Activated naive CD8-positive, alpha-beta T cell treated with anti-CD3 and anti-CD28 coated beads, Interleukin-2, amount 10 ng/mL, durations not matched to agents 7 days and 5 days (primary cell): Measurements from ENCODE around the gene ST6GALNAC3. TPM values are rescaled to one million over a fixed set of nuclear protein-coding genes. Genes with fewer than 3 reads are reported as not detected.

Experiments
- ATAC-seq: fragments of 150-1000 bp; cut with Tn5 transposase; one replicate; pipeline ENCODE4 v1.10.0; 2021; ENCODE audit warnings: low read depth, moderate library complexity
- POLR2A ChIA-PET: fragments of 350-600 bp; sonication (Branson Sonifier 250); formaldehyde crosslinking; loops from one replicate; lab custom pipeline; 2021; ENCODE audit warnings: antibody characterized with exemption; lab: Charles Lee
- DNase-seq: peaks from one replicate; pipeline ENCODE4 v3.0.0; 2021
- H3K27ac Mint-ChIP-seq: one replicate; pipeline ENCODE4 v1.8.0; 2022; ENCODE audit warnings: mild to moderate bottlenecking, mixed read lengths
- H3K27me3 Mint-ChIP-seq: one replicate; pipeline ENCODE4 v1.8.0; 2022; ENCODE audit warnings: mild to moderate bottlenecking, moderate library complexity, mixed read lengths
- H3K36me3 Mint-ChIP-seq: one replicate; pipeline ENCODE4 v1.8.0; 2021; ENCODE audit warnings: mild to moderate bottlenecking, mixed read lengths
- H3K4me1 Mint-ChIP-seq: one replicate; pipeline ENCODE4 v1.8.0; 2021; ENCODE audit warnings: mixed read lengths
- H3K4me3 Mint-ChIP-seq: one replicate; pipeline ENCODE4 v1.8.0; 2022; ENCODE audit warnings: mild to moderate bottlenecking, moderate library complexity, mixed read lengths
- H3K9me3 Mint-ChIP-seq: one replicate; pipeline ENCODE4 v1.8.0; 2021; ENCODE audit warnings: mixed read lengths
- total RNA-seq, 2 experiments: library from RNA; stranded (reverse); gene quantifications; one replicate each; pipeline ENCODE4 v1.2.3, GENCODE V29; 2021

ST6GALNAC3 gene
- total RNA-seq, 2 experiments from 2014 or later: 0.48 to 0.55 TPM

DNA sequence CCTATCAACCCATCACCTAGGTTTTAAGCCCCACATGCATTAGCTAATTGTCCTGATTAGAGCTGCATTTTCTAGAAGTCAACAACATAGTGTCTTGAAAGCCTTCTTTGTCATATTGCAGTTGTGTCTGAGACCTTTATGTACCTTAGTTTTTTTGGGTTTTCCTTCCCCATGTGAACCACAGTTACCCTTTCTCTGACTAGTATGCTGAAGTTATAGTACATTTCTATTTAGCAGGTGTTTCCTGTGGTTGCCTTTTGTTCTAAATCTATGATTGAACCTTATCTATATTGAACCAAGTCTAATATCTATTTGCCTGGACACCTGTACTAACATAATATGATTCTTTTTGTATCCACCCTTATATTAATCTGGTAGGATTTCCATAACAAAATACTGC, 135.6 kb downstream of the ST6GALNAC3 start:
- no peaks in the 10 kb centered on the region for H3K27me3 Mint-ChIP-seq
- POLR2A ChIA-PET: no interaction called here

DNA sequence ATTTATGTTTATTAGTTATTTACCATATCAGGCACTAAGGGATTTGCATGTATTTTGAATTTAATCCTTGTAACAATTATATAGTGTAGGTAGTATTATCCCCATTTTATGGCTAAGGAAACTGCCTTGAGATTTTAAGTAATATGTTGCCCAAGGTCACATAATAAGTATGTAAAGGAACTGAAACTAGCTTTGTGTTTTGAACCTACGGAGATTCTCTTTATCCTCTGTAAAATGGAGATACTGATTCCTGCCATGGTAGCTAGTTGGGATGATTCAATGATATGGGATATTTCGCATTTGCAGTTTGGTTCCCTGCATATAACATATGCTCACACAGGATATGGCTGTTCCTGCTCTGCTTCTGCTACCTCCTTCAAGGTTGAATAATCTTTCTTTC, 144.3 kb downstream of the ST6GALNAC3 start:
- POLR2A ChIA-PET: no interaction called here
- Mint-ChIP-seq H3K27me3 (no peaks in the 10 kb centered on the region), H3K4me1 (peaks cover 8% of the 10 kb centered on the region)

More for the DNA sequence above, 135.6 kb downstream of the ST6GALNAC3 start:
- H3K4me1 Mint-ChIP-seq: no peaks in the 10 kb centered on the region
- no peaks in the 10 kb centered on the region for H3K9me3 Mint-ChIP-seq
- no peak overlapping the region for H3K4me3 Mint-ChIP-seq
- no peak for ATAC-seq
- DNase-seq: no peak
- H3K36me3 Mint-ChIP-seq: no peaks in the 10 kb centered on the region
- no peak overlapping the region for H3K27ac Mint-ChIP-seq

DNA sequence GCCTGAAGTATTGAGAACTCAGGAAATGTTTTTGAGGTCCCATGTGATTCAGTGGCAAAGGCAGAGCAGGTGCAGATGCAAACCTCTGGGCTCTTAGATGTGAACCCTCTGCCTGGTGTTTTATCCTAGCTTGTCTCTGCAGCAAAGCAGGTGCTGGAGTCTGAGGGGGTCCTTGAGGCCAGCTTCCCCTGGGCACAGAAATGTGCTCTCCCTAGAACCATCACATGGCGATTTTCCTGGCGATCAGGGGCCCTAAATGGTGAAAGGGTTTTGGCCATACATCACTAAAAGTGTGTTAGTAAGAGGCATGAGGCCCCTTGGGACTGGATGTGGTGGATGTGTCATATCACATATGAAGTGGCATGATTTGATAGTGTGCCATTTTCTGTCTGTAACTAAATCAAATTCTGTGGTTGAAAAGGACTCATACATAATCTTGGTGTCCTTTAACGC, 144.8 kb downstream of the ST6GALNAC3 start:
- no peak overlapping the region for H3K27ac Mint-ChIP-seq
- no peaks in the 10 kb centered on the region for H3K27me3 Mint-ChIP-seq

More for the DNA sequence above, 144.3 kb downstream of the ST6GALNAC3 start:
- DNase-seq: no peak
- no peaks in the 10 kb centered on the region for H3K36me3 Mint-ChIP-seq
- H3K4me3 Mint-ChIP-seq: no peak overlapping the region
- no peak for ATAC-seq
- peaks cover 2% of the 10 kb centered on the region for H3K9me3 Mint-ChIP-seq
- H3K27ac Mint-ChIP-seq: no peak overlapping the region

DNA sequence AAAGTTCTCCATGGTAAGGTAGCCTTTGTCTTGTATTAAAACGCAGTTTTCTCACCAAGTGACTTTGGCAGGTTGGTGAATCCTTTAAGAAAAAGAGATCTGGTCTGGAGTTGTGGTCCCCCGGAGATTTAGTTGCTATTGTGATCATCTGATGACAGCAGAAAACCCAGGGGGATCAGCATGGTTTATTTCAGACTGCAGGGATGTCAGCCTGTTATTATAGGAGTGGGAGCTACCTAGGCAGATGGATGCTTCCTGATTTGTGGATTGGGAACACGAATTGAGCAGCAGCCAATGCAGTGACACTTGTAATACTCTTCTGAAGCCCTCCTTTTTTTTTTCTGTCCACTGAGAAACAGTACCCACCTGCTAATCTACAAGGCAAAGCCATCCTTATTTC, 150.2 kb downstream of the ST6GALNAC3 start:
- Mint-ChIP-seq H3K36me3 (no peaks in the 10 kb centered on the region), H3K27me3 (no peaks in the 10 kb centered on the region), H3K4me1 (peaks cover 14% of the 10 kb centered on the region), H3K4me3 (no peak overlapping the region), H3K27ac (no peak overlapping the region), H3K9me3 (peaks cover 2% of the 10 kb centered on the region)
- DNase-seq (no peak), ATAC-seq (no peak)
- POLR2A ChIA-PET: no interaction called here

More for the DNA sequence above, 144.8 kb downstream of the ST6GALNAC3 start:
- POLR2A ChIA-PET: no interaction called here
- H3K4me1 Mint-ChIP-seq: peaks cover 8% of the 10 kb centered on the region
- no peak overlapping the region for H3K4me3 Mint-ChIP-seq
- H3K9me3 Mint-ChIP-seq: peaks cover 2% of the 10 kb centered on the region
- H3K36me3 Mint-ChIP-seq: no peaks in the 10 kb centered on the region
- DNase-seq (no peak), ATAC-seq (no peak)

DNA sequence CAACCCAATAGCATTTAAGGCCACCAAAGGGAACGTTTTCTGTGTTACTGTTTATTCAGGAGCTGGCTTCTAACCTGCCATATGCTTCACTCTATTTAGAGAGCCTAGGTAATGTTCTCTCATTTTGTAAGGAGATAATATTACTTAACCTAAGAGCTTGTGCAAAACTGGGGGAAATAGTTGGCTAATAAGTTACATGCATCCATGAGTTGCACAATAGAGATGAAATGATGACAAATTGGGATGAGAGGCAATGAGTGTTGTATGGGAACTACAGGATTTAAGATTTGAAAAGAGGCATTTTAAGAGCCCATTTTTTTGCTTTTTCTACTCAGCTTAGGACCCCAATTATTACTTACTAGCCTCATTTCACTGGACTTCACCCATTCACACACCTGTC, 151.0 kb downstream of the ST6GALNAC3 start:
- Mint-ChIP-seq H3K9me3 (peaks cover 2% of the 10 kb centered on the region), H3K4me1 (peaks cover 14% of the 10 kb centered on the region), H3K27ac (no peak overlapping the region), H3K36me3 (no peaks in the 10 kb centered on the region), H3K27me3 (no peaks in the 10 kb centered on the region), H3K4me3 (no peak overlapping the region)
- ATAC-seq (no peak), DNase-seq (no peak)
- POLR2A ChIA-PET: no interaction called here

DNA sequence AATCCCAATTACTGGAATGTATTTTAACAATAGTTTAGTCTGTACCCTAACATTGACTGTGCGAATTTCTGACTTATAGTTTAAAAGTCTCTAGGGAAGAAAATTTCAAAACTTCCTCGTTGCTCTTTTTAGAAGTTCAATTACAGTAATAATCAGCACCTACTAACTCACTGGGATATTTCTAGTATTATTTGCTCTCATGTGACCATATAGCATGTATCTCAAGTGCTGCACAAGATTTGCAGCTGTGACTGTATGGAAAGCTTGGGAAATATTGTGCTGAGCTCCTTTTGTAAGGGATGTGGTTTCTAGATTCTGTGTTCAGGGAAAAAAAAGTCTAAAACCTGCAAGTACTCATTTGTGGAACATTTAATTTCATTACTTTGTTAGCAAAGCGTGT, 153.1 kb downstream of the ST6GALNAC3 start:
- H3K27me3 Mint-ChIP-seq: no peaks in the 10 kb centered on the region

DNA sequence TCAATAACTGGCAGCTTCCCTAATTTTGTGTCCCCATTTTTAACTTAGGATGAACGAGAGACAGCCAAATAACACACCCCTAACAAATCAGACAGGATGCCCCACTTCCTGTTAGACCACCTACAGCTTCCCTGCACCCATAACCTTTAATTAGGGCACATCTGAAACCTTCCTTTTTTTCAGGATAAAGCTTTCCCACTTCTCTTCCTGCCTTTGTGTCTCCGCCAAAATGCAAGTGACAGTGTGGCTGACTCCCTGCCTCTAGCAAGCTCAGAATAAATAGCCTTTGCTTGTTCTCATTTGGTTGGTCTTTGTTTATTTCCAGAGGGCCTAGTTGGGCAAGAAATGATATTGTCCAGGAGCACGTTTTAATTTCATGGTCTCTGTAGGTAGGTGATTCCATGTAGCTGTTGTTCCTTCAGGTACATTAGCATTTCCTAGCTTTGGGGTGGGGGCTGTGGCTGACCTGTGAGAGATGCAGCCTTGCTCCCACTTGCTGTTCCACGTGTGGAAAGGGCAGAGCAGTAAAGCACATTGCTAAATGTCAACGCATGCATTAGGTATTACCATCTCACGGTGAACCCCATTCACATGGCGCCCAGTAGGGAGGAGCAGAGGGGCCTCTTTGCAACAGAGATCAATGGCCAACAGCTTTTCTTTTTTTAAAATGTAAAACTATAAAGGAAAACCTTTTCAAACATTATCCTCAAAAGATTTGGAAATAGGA, 154.9 kb downstream of the ST6GALNAC3 start:
- H3K27ac Mint-ChIP-seq: no peak overlapping the region

More for the DNA sequence above, 153.1 kb downstream of the ST6GALNAC3 start:
- no peak for DNase-seq
- no peak for ATAC-seq
- peaks cover 18% of the 10 kb centered on the region for H3K4me1 Mint-ChIP-seq
- H3K9me3 Mint-ChIP-seq: peaks cover 3% of the 10 kb centered on the region
- no peak overlapping the region for H3K27ac Mint-ChIP-seq
- POLR2A ChIA-PET: no interaction called here
- no peak overlapping the region for H3K4me3 Mint-ChIP-seq
- H3K36me3 Mint-ChIP-seq: no peaks in the 10 kb centered on the region

DNA sequence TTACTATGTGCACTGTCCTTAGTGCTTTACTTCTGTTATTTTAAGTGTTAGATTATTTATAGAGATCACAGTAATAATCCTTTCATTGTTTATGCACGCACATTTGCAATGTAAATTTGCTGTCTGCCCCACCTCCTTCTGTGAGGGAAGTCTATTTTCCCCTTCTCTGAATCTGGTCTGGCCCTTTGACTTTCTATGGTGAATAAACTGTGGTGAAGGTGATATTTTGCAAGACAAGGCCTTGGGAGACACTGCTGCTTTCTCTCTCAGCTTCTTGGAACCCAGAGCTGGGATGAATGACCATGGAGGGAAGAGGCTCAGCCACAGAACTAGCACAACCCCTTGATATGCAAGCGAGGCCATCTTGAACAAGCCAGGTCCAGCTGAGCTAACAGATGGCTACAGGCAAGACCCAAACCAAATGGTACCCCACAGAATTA, 156.3 kb downstream of the ST6GALNAC3 start:
- DNase-seq: no peak
- Mint-ChIP-seq H3K4me1 (peaks cover 18% of the 10 kb centered on the region), H3K36me3 (peaks cover 2% of the 10 kb centered on the region), H3K9me3 (peaks cover 2% of the 10 kb centered on the region), H3K4me3 (no peak overlapping the region), H3K27ac (no peak overlapping the region), H3K27me3 (no peaks in the 10 kb centered on the region)
- POLR2A ChIA-PET: no interaction called here
- ATAC-seq: no peak

More for the DNA sequence above, 154.9 kb downstream of the ST6GALNAC3 start:
- H3K4me3 Mint-ChIP-seq: no peak overlapping the region
- H3K4me1 Mint-ChIP-seq: peaks cover 18% of the 10 kb centered on the region
- peaks cover 2% of the 10 kb centered on the region for H3K36me3 Mint-ChIP-seq
- H3K27me3 Mint-ChIP-seq: no peaks in the 10 kb centered on the region
- H3K9me3 Mint-ChIP-seq: peaks cover 2% of the 10 kb centered on the region
- no peak for ATAC-seq
- POLR2A ChIA-PET: interaction anchor here (0.6 kb wide), 1 partner anchor 133 kb away, joined by 3 read pairs; no protein-coding TSS in a partner anchor
- no peak for DNase-seq

DNA sequence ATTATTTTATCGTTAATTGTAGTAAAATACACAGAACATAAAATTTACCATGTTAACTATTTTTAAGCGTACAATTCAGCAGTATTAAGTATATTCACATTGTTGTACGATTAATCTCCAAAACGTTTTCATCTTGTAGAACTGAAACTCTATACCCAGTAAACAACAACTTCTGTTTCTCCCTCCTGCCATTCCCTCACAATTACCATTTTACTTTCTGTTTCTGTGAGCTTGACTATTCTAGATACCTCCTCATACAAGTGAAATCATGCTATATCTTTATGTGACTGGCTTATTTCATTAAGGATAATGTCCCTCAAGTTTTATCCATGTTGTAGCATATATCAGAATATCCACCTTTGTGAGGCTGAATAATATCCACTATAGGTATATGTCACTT, 156.8 kb downstream of the ST6GALNAC3 start:
- no peak for ATAC-seq
- Mint-ChIP-seq H3K27ac (no peak overlapping the region), H3K4me3 (no peak overlapping the region), H3K9me3 (peaks cover 2% of the 10 kb centered on the region), H3K27me3 (no peaks in the 10 kb centered on the region), H3K36me3 (peaks cover 2% of the 10 kb centered on the region), H3K4me1 (peaks cover 18% of the 10 kb centered on the region)
- no peak for DNase-seq
- POLR2A ChIA-PET: no interaction called here

DNA sequence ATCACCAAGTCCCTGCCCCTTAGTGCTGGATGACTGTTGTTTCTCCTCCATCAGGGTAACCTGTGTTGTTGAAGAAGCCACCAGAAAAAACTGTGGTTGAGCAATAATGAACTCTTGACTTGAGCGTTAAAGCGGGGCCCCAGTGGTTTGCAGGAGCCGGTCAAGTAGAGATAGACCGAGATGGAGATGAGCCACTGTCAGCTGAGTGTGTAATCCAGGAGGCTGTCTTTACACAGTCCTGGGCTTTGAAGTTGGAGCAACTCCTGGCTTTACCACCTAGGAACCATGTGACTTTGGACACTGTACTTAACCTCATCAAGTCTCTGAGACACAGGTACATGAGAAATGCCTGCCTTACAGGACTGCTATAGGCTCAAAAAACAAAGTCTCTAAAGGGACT, 158.1 kb downstream of the ST6GALNAC3 start:
- H3K27me3 Mint-ChIP-seq: no peaks in the 10 kb centered on the region
- peaks cover 18% of the 10 kb centered on the region for H3K4me1 Mint-ChIP-seq
- ATAC-seq (no peak), DNase-seq (no peak)
- H3K36me3 Mint-ChIP-seq: peaks cover 2% of the 10 kb centered on the region
- H3K9me3 Mint-ChIP-seq: peaks cover 2% of the 10 kb centered on the region
- H3K27ac Mint-ChIP-seq: no peak overlapping the region
- POLR2A ChIA-PET: no interaction called here
- no peak overlapping the region for H3K4me3 Mint-ChIP-seq

DNA sequence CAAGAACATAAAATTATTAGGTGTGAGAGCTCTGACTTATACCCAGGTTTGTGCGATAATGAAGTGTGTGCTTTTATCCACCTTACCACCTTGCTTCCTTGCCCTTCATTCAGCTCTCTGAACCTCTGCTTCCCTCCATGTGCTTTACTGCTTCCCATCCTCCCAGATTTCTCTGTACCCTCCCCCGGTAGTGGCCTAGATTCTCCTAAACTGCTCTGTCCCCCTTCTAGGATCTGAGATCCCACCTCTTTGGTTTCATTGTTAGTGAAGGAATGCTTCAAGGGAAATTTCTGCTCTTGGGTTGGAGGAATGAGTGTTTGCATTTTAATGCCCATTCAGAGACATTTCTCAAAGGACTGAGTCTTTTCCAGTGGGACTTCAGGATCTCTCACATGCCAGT, 159.5 kb downstream of the ST6GALNAC3 start:
- POLR2A ChIA-PET: no interaction called here
- Mint-ChIP-seq H3K36me3 (peaks cover 2% of the 10 kb centered on the region), H3K9me3 (peaks cover 2% of the 10 kb centered on the region), H3K27me3 (no peaks in the 10 kb centered on the region), H3K4me3 (no peak overlapping the region), H3K27ac (no peak overlapping the region), H3K4me1 (peaks cover 10% of the 10 kb centered on the region)
- no peak for DNase-seq
- ATAC-seq: no peak

DNA sequence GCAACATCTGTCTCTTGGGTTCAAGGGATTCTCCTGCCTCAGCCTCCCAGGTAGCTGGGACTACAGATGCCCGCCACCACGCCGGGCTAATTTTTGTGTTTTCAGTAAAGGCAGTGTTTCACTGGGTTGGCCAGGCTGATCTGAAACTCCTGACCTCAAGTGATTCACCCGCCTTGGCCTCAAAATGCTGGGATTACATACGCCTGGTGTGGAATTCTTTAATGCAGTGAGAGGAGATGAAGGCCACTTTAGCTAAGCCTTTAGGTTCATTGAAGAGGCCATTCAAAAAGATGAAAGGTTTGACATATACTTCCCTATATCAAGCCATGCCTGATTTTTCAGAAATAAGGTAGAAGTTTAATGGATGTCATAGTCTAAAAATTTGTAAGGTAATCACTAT, 162.7 kb downstream of the ST6GALNAC3 start:
- H3K4me3 Mint-ChIP-seq: no peak overlapping the region
- no peak for DNase-seq
- no peaks in the 10 kb centered on the region for H3K9me3 Mint-ChIP-seq
- POLR2A ChIA-PET: no interaction called here
- no peaks in the 10 kb centered on the region for H3K27me3 Mint-ChIP-seq
- peaks cover 2% of the 10 kb centered on the region for H3K36me3 Mint-ChIP-seq
- no peak for ATAC-seq
- H3K27ac Mint-ChIP-seq: no peak overlapping the region
- no peaks in the 10 kb centered on the region for H3K4me1 Mint-ChIP-seq

DNA sequence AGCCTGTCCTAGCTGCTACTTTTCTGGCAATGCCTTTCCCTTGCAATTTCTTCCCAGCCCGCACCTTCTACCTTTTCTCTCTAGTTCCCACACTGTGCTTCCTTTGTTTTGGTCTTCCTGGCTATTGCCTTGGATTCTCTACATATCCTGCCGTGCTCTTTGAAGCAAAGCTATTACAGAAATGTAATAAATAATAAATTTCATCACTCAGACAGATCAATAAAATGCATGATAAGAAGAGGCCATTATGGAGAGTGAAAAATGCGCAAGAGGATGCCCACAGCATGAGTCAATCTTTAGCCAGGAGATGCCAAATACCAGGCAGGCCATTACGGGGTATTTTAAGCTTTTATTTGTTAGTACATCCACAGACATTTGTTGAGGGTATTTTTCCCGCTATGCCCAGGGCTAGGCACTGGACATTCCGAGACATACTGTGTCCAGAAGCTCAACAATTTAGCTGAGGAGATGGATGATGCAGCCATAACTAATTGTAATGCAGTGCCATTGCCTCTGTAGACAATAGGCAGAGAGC, 163.6 kb downstream of the ST6GALNAC3 start:
- POLR2A ChIA-PET: no interaction called here
- Mint-ChIP-seq H3K9me3 (peaks cover 2% of the 10 kb centered on the region), H3K4me3 (no peak overlapping the region), H3K27me3 (no peaks in the 10 kb centered on the region), H3K4me1 (no peaks in the 10 kb centered on the region), H3K36me3 (peaks cover 3% of the 10 kb centered on the region), H3K27ac (no peak overlapping the region)
- ATAC-seq (no peak), DNase-seq (no peak)

DNA sequence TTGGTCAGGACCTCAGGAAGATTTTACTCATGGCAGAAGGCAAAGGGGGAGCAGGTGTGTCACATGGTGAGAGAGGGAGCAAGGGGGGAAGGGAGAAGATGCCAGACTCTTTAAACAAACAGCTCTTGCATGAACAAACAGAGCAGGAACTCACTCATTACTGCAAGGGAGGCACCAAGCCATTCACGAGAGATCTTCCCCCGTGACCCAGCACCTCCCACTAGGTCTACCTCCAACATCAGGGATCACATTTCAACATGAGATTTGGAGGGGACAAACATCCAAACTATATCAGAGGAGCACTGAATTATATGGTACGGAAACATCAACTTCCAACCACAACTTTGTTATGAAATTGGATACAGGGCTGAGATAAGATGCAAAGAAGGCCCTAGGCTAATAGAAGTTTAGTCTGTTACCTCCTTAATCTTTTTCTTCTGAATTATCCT, 164.9 kb downstream of the ST6GALNAC3 start:
- H3K27ac Mint-ChIP-seq: no peak overlapping the region
- DNase-seq (no peak), ATAC-seq (no peak)
- no peaks in the 10 kb centered on the region for H3K27me3 Mint-ChIP-seq
- POLR2A ChIA-PET: no interaction called here
- peaks cover 15% of the 10 kb centered on the region for H3K36me3 Mint-ChIP-seq
- H3K4me3 Mint-ChIP-seq: no peak overlapping the region
- H3K4me1 Mint-ChIP-seq: peaks cover 2% of the 10 kb centered on the region
- H3K9me3 Mint-ChIP-seq: peaks cover 10% of the 10 kb centered on the region
